K562 (cell line): Measurements from ENCODE around the gene DNAJB6. TPM values are rescaled to one million over a fixed set of nuclear protein-coding genes. Genes with fewer than 3 reads are reported as not detected.
A peak's percentile ranks its signal among the peaks of the same experiment; 100 is the strongest.

Source experiments
- ATAC-seq: fragments of 200-7000 bp; cut with Tn5 transposase; 3 replicates; pipeline ENCODE4 v1.9.1; 2020; ENCODE audit warnings: moderate library complexity
- BruUV-seq: library from RNA; stranded (reverse); fragments of 400-500 nt; replicated peaks from 2 replicates; lab custom pipeline; 2021; lab: Mats Ljungman, UMichigan
- CTCF ChIA-PET: fragments of 300-600 bp; formaldehyde crosslinking; extraction: SDS; loops from one replicate; lab custom pipeline; 2021; ENCODE audit warnings: low intra/inter-chr PET ratio; lab: Yijun Ruan, JAX
- POLR2A ChIA-PET: fragments of 300-600, 350-650 bp; sonication (Branson Sonifier 250); formaldehyde crosslinking; extraction: SDS; loops from one replicate; lab custom pipeline; 2021; ENCODE audit warnings: antibody characterized with exemption, inconsistent platforms; lab: Yijun Ruan, JAX
- DNase-seq, 4 experiments: peaks; one replicate each; pipeline versions ENCODE4 v3.0.0 to v3.0.0-alpha.2; 2011 to 2018; ENCODE audit warnings: low spot score in 3 of 4, mixed read lengths in 3 of 4; ENCODE audit errors: extremely low read depth in 1 of 4
- FAIRE-seq: peaks from 2 replicates; lab custom pipeline; 2011; peaks lifted over from hg19 to GRCh38; lab: Jason Lieb, UNC
- H2AFZ ChIP-seq: 2 replicates; pipeline ENCODE4 v1.6.0; 2011; ENCODE audit warnings: low read depth, low read length, control low read depth, inconsistent platforms
- H3K27ac ChIP-seq: fragments of 200-600 bp; 3 replicates; pipeline ENCODE4 v1.8.0; 2011; ENCODE audit warnings: low read depth, mild to moderate bottlenecking, control low read depth, inconsistent platforms, low read length, moderate library complexity, mixed read lengths; ENCODE audit errors: extremely low read depth
- H3K27me3 ChIP-seq, 2 experiments: fragments of 300-600 bp in 1 of 2; 2 replicates in 1 of 2; 3 replicates in 1 of 2; pipeline versions ENCODE4 v1.6.0 to v1.8.0; 2011; ENCODE audit warnings: inconsistent platforms in 2 of 2, low read length in 2 of 2, mild to moderate bottlenecking in 1 of 2, mixed read lengths in 1 of 2, moderate library complexity in 1 of 2; ENCODE audit not compliant: control insufficient read depth in 2 of 2, insufficient read depth in 2 of 2
- H3K36me3 ChIP-seq: fragments of 300-600 bp; 3 replicates; pipeline ENCODE4 v1.8.0; 2011; ENCODE audit warnings: mild to moderate bottlenecking, low read length, inconsistent platforms; ENCODE audit not compliant: control insufficient read depth, insufficient read depth
- H3K4me1 ChIP-seq, 2 experiments: fragments of 200-600 bp in 1 of 2; replicated peaks in 1 of 2; 2 replicates in 1 of 2; 3 replicates in 1 of 2; pipeline versions ENCODE4 v1.5.1 to v1.8.0; 2011; ENCODE audit warnings: inconsistent platforms in 2 of 2, low read length in 2 of 2, mild to moderate bottlenecking in 1 of 2, mixed read lengths in 1 of 2, moderate library complexity in 1 of 2; ENCODE audit not compliant: control insufficient read depth in 2 of 2, insufficient read depth in 2 of 2
- H3K4me2 ChIP-seq: 2 replicates; pipeline ENCODE4 v1.6.1; 2011; ENCODE audit warnings: low read length, control low read depth, inconsistent platforms, mixed read lengths; ENCODE audit not compliant: insufficient read depth
- H3K4me3 ChIP-seq: fragments of 200-600 bp; sonication (generic), shearing (Covaris generic); 2 replicates; pipeline ENCODE4 v1.5.1; 2016; ENCODE audit warnings: control low read depth, inconsistent platforms
- H3K79me2 ChIP-seq: fragments of 200-600 bp; 3 replicates; pipeline ENCODE4 v1.8.0; 2011; ENCODE audit warnings: low read length, inconsistent platforms; ENCODE audit not compliant: control insufficient read depth, insufficient read depth
- H3K9ac ChIP-seq, 2 experiments: 2 replicates each; pipeline versions ENCODE4 v1.6.0 to v1.6.1; 2011; ENCODE audit warnings: low read depth in 2 of 2, low read length in 2 of 2, control low read depth in 1 of 2, inconsistent platforms in 1 of 2, mild to moderate bottlenecking in 1 of 2, mixed read lengths in 1 of 2; ENCODE audit not compliant: insufficient read depth in 1 of 2
- H3K9me1 ChIP-seq: one replicate; pipeline ENCODE4 v1.6.0; 2011; ENCODE audit warnings: inconsistent platforms, mild to moderate bottlenecking, low read length, moderate library complexity; ENCODE audit not compliant: control insufficient read depth, insufficient read depth
- H3K9me3 ChIP-seq: replicated peaks from 2 replicates; pipeline ENCODE4 v1.5.1; 2011; ENCODE audit warnings: low read depth, low read length, inconsistent platforms; ENCODE audit not compliant: control insufficient read depth, insufficient read depth
- H4K20me1 ChIP-seq: replicated peaks from 2 replicates; pipeline ENCODE4 v1.6.1; 2011; ENCODE audit warnings: low read length, inconsistent platforms, mixed read lengths; ENCODE audit not compliant: control insufficient read depth, insufficient read depth
- ARID3A ChIP-seq: IDR thresholded peaks from 2 replicates; pipeline ENCODE4 v1.6.1; 2012; ENCODE audit warnings: low read depth, low read length, improper control_type of control experiment, borderline replicate concordance
- ZNF184 ChIP-seq: sonication (generic); formaldehyde crosslinking; IDR thresholded peaks from 2 replicates; pipeline ENCODE4 v1.5.0; 2020; ENCODE audit warnings: missing genetic modification reagents
- ZNF395 ChIP-seq: fragments of 200-800 bp; sonication (Bioruptor generic); IDR thresholded peaks from 2 replicates; pipeline ENCODE4 v1.6.1; 2017; ENCODE audit warnings: missing genetic modification characterization, missing compliant biosample characterization
- WGBS: fragments of 100-300 bp; shearing (Covaris generic); methylation state at CpG from one replicate; pipeline ENCODE4 v1.1.6; 2016; ENCODE audit warnings: low coverage, mixed read lengths; ENCODE audit not compliant: insufficient coverage; ENCODE audit errors: missing lambda C conversion rate; 5-methylcytosine and 5-hydroxymethylcytosine counted together
- in situ Hi-C: fragments of 300-500 bp; cut with MboI; formaldehyde crosslinking; loops from 4 replicates; pipeline ENCODE4 v1.15.0; 2018; ENCODE audit warnings: inconsistent platforms, mixed read lengths
- intact Hi-C: fragments of 100-400 bp; cut with micrococcal nuclease; formaldehyde crosslinking; loops from 2 replicates; pipeline ENCODE4 v1.14.2; 2022
- polyA plus RNA-seq, 8 experiments: library from polyadenylated mRNA; depleted of rRNA in 4 of 8; stranded (reverse) in 5 of 8; unstranded in 3 of 8; fragments of >200 nt; fragmentation: Nextera tagmentation in 2 of 8; fragmentation: Illumina TruSeq in 1 of 8; extraction: Ambion mirVana in 2 of 8; extraction: Trizol in 1 of 8; gene quantifications; 2 replicates each; pipeline versions ENCODE4 v1.2.1 to v1.2.3, GENCODE V29; 2011 to 2014; ENCODE audit warnings: inconsistent platforms in 1 of 8, missing spikeins in 1 of 8
- total RNA-seq, 7 experiments: library from RNA; depleted of rRNA in 6 of 7; stranded (reverse); fragments of >200 nt in 6 of 7; fragmentation: Illumina TruSeq in 2 of 7; extraction: Trizol in 2 of 7; gene quantifications; 2 replicates each; pipeline versions ENCODE4 v1.2.1 to v1.2.3, GENCODE V29; 2011 to 2021; ENCODE audit warnings: low replicate concordance in 1 of 7

The DNAJB6 gene
- total and polyA plus RNA-seq, 9 of the 15 experiments (the other 6 are each of a cell fraction or from before 2014, with no cell fraction given) = 84.5 to 158 (median 135) TPM

- H2AFZ ChIP-seq = no peak overlapping the region
- intact Hi-C loops = loop anchor here (10.0 kb wide), 1 partner anchor 917 kb away; no protein-coding TSS in a partner anchor
- TF ChIP-seq ZNF395 (CRISPR knock-in tag) (no peak), ZNF184 (no peak), ARID3A (no peak)
- TF ChIP-seq, all 486 proteins: peak for 0
- Histone ChIP-seq H3K9me1 (no peaks in the 10 kb centered on the region), H3K9me3 (no peaks in the 10 kb centered on the region), H3K9ac (no peak overlapping the region), H3K27ac (no peak overlapping the region), H3K4me3 (no peak overlapping the region), H3K27me3 (peaks cover 20 to 61% of the 10 kb centered on the region in 2 experiments), H3K4me1 (peaks cover 3 to 8% of the 10 kb centered on the region in 2 experiments; a peak in 4 of 5 replicates), H3K4me2 (no peak overlapping the region), H4K20me1 (no peaks in the 10 kb centered on the region; the same call in 1 of the 2 replicates), H3K79me2 (no peaks in the 10 kb centered on the region), H3K36me3 (no peaks in the 10 kb centered on the region)
- in situ Hi-C loops = no loop called here
- peak; percentile 15; the same call in 2 of the 3 replicates for ATAC-seq
- WGBS = under 1% methylated on average over 9 of the region's 9 CpGs
- BruUV-seq = no TSS peak
- FAIRE-seq = no peak
- CTCF ChIA-PET = no interaction called here
- POLR2A ChIA-PET = no interaction called here
- DNase-seq = no peak
These were observed 100.8 kb downstream of the DNAJB6 start for GRCh38 chr7:157437519-157438061.
